Trophoblast cell (in vitro differentiated cells and primary cell): ENCODE measurements around the gene MVD.

Experiments
- DNase-seq, 2 donors: peaks; one replicate each; pipeline ENCODE4 v3.0.0-alpha.2; 2016
- H2AFZ ChIP-seq: 2 replicates; pipeline ENCODE4 v1.6.1; 2013; ENCODE audit warnings: low read length, moderate library complexity, mild to moderate bottlenecking; ENCODE audit not compliant: insufficient read depth, poor library complexity
- H2AK5ac ChIP-seq: 2 replicates; pipeline ENCODE4 v1.6.1; 2013; ENCODE audit warnings: mild to moderate bottlenecking, low read length
- H2BK120ac ChIP-seq: 2 replicates; pipeline ENCODE4 v1.6.1; 2013; ENCODE audit warnings: low read length, mild to moderate bottlenecking, moderate library complexity; ENCODE audit not compliant: insufficient read depth, poor library complexity
- H2BK12ac ChIP-seq: 2 replicates; pipeline ENCODE4 v1.6.1; 2013; ENCODE audit warnings: mild to moderate bottlenecking, low read length, moderate library complexity
- H2BK5ac ChIP-seq: 2 replicates; pipeline ENCODE4 v1.6.1; 2013; ENCODE audit warnings: low read length, low read depth, moderate library complexity, mild to moderate bottlenecking; ENCODE audit not compliant: poor library complexity
- H3K14ac ChIP-seq: 2 replicates; pipeline ENCODE4 v1.6.1; 2013; ENCODE audit warnings: mild to moderate bottlenecking, low read length
- H3K18ac ChIP-seq: 2 replicates; pipeline ENCODE4 v1.6.1; 2013; ENCODE audit warnings: mild to moderate bottlenecking, low read length
- H3K23ac ChIP-seq: 2 replicates; pipeline ENCODE4 v1.6.1; 2013; ENCODE audit warnings: low read length
- H3K27ac ChIP-seq: 2 replicates; pipeline ENCODE4 v1.5.1; 2013; ENCODE audit warnings: low read depth, mild to moderate bottlenecking, inconsistent platforms, low read length, moderate library complexity
- H3K27me3 ChIP-seq: 2 replicates; pipeline ENCODE4 v1.6.1; 2013; ENCODE audit warnings: inconsistent platforms, mild to moderate bottlenecking, low read length, moderate library complexity; ENCODE audit not compliant: insufficient read depth
- H3K36me3 ChIP-seq, 2 experiments: 1 replicate in 1 of 2; 2 replicates in 1 of 2; pipeline ENCODE4 v1.6.1; 2013; ENCODE audit warnings: low read length in 2 of 2, mild to moderate bottlenecking in 2 of 2, moderate library complexity in 1 of 2; ENCODE audit not compliant: insufficient read depth in 2 of 2, control insufficient read depth in 1 of 2
- H3K4ac ChIP-seq: 2 replicates; pipeline ENCODE4 v1.6.1; 2013; ENCODE audit warnings: low read depth, mild to moderate bottlenecking, low read length, moderate library complexity
- H3K4me1 ChIP-seq, 2 experiments: 1 replicate in 1 of 2; 2 replicates in 1 of 2; pipeline ENCODE4 v1.6.1; 2013; ENCODE audit warnings: low read length in 2 of 2, mild to moderate bottlenecking in 2 of 2, moderate library complexity in 1 of 2; ENCODE audit not compliant: insufficient read depth in 2 of 2, control insufficient read depth in 1 of 2
- H3K4me2 ChIP-seq: 2 replicates; pipeline ENCODE4 v1.6.1; 2013; ENCODE audit warnings: inconsistent platforms, mild to moderate bottlenecking, low read length, moderate library complexity
- H3K4me3 ChIP-seq: 2 replicates; pipeline ENCODE4 v1.5.1; 2013; ENCODE audit warnings: mild to moderate bottlenecking, low read depth, low read length, inconsistent platforms
- H3K79me1 ChIP-seq: one replicate; pipeline ENCODE4 v1.6.1; 2013; ENCODE audit warnings: low read length
- H3K79me2 ChIP-seq: 2 replicates; pipeline ENCODE4 v1.6.1; 2013; ENCODE audit warnings: low read length, mild to moderate bottlenecking; ENCODE audit not compliant: control insufficient read depth, insufficient read depth, poor library complexity
- H3K9ac ChIP-seq: 2 replicates; pipeline ENCODE4 v1.6.1; 2013; ENCODE audit warnings: mild to moderate bottlenecking, low read length
- H3K9me3 ChIP-seq: 2 replicates; pipeline ENCODE4 v1.6.1; 2013; ENCODE audit warnings: low read depth, mild to moderate bottlenecking, control low read depth, inconsistent platforms, low read length; ENCODE audit not compliant: insufficient read depth
- H4K12ac ChIP-seq: 2 replicates; pipeline ENCODE4 v1.6.1; 2013; ENCODE audit warnings: low read depth, mild to moderate bottlenecking, low read length, moderate library complexity
- H4K8ac ChIP-seq: 2 replicates; pipeline ENCODE4 v1.6.1; 2013; ENCODE audit warnings: low read depth, mild to moderate bottlenecking, low read length, moderate library complexity
- H4K91ac ChIP-seq: one replicate; pipeline ENCODE4 v1.6.1; 2013; ENCODE audit warnings: low read depth, mild to moderate bottlenecking, low read length, moderate library complexity
- WGBS: extraction: QIAGEN DNeasy Blood & Tissue Kit; methylation state at CpG from one replicate; pipeline ENCODE4 v1.1.7; 2013; ENCODE audit warnings: missing lambda C conversion rate; ENCODE audit not compliant: insufficient read length, insufficient coverage; ENCODE audit errors: extremely low coverage; 5-methylcytosine and 5-hydroxymethylcytosine counted together

The MVD gene

GRCh38 chr16:88649924-88650748 lies 12.8 kb downstream of the MVD start:
- Histone ChIP-seq H3K18ac (peak overlapping the region; percentile 97), H3K14ac (peak overlapping the region; percentile 95), H2AFZ (peak overlapping the region; percentile 64), H3K9me3 (peaks cover 4% of the 10 kb centered on the region), H2AK5ac (peak overlapping the region; percentile 79), H3K4me2 (peak overlapping the region; percentile 82), H3K9ac (peak overlapping the region; percentile 82), H3K4me1 (peaks cover 16 to 18% of the 10 kb centered on the region in 2 experiments), H3K4ac (peak overlapping the region; percentile 83), H2BK120ac (peak overlapping the region; percentile 61), H3K27ac (peak overlapping the region; percentile 54), H3K79me1 (peaks cover 10% of the 10 kb centered on the region), H3K4me3 (peak overlapping the region; percentile 82), H3K79me2 (peaks cover 11% of the 10 kb centered on the region), H4K8ac (peak overlapping the region; percentile 70), H3K36me3 (peaks cover 53 to 54% of the 10 kb centered on the region in 2 experiments), H2BK5ac (peak overlapping the region; percentile 64), H3K27me3 (no peaks in the 10 kb centered on the region), H4K91ac (peak overlapping the region; percentile 86), H4K12ac (peak overlapping the region; percentile 84), H3K23ac (no peak overlapping the region), H2BK12ac (no peak overlapping the region)
- peak in 1 of 2 donors; percentile 22 for DNase-seq
- no CpG with 5 or more reads among the region's 37 CpGs for WGBS

DNA sequence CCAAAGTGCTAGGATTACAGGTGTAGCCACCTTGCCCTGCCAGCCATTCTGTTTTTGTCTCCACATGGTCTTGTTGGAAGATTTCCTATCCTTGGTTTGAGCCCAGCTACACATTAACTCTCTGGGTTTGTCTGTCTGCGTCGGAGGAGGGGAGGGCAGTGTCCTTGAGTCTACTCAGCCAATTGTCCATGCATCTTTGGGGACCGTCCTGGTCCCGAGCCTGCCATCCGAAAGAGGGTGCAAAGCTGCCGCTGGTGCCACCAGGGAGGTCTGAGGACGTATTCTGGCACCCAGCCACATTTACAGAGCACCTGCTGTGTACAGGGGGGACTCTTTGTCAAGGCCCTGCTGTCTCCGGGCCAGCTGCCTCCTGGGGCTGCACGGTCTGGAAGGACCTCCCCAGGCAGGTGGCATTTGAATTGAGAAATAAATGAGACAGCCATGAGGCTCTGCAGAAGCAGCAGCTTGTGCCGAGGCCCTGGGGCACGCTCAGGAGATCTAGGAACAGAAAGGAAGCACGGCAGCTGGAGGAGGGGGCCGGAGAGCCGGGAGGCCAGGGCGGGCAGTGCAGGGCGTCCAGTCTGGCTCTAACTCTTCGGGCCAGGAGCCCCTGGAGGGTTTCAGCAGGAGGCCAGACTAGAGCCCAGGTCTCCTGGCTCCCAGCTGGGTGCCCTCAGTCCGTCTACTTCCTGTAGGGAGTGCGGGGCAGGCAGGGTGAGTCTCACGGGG lies 13.5 kb downstream of the MVD start:
- Histone ChIP-seq H2BK12ac (no peak overlapping the region), H3K79me1 (peaks cover 10% of the 10 kb centered on the region), H2AK5ac (no peak overlapping the region), H3K4me1 (peaks cover 16 to 18% of the 10 kb centered on the region in 2 experiments), H2BK120ac (no peak overlapping the region), H2BK5ac (no peak overlapping the region), H3K4me2 (peak overlapping the region; percentile 82), H2AFZ (no peak overlapping the region), H3K27ac (no peak overlapping the region), H4K8ac (no peak overlapping the region), H3K4ac (peak overlapping the region; percentile 22), H3K9me3 (no peaks in the 10 kb centered on the region), H4K12ac (no peak overlapping the region), H3K27me3 (no peaks in the 10 kb centered on the region), H3K9ac (no peak overlapping the region), H3K4me3 (no peak overlapping the region), H3K14ac (peak overlapping the region; percentile 10), H3K36me3 (peaks cover 48 to 49% of the 10 kb centered on the region in 2 experiments), H3K18ac (peak overlapping the region; percentile 22), H3K79me2 (peaks cover 11% of the 10 kb centered on the region), H3K23ac (no peak overlapping the region), H4K91ac (peak overlapping the region; percentile 86)
- no peak for DNase-seq
- WGBS: no CpG with 5 or more reads among the region's 20 CpGs

- Histone ChIP-seq H3K36me3 (peaks cover 38 to 43% of the 10 kb centered on the region in 2 experiments), H2BK12ac (no peak overlapping the region), H4K8ac (no peak overlapping the region), H3K4me2 (no peak overlapping the region), H2BK5ac (no peak overlapping the region), H3K27ac (no peak overlapping the region), H2AK5ac (no peak overlapping the region), H3K9ac (no peak overlapping the region), H2BK120ac (no peak overlapping the region), H2AFZ (no peak overlapping the region), H3K4ac (no peak overlapping the region), H4K12ac (no peak overlapping the region), H3K4me1 (peaks cover 16 to 18% of the 10 kb centered on the region in 2 experiments), H3K14ac (no peak overlapping the region), H3K79me1 (peaks cover 10% of the 10 kb centered on the region), H4K91ac (no peak overlapping the region), H3K4me3 (no peak overlapping the region), H3K9me3 (no peaks in the 10 kb centered on the region), H3K18ac (no peak overlapping the region), H3K27me3 (no peaks in the 10 kb centered on the region), H3K79me2 (peaks cover 11% of the 10 kb centered on the region), H3K23ac (no peak overlapping the region)
- no CpG with 5 or more reads among the region's 22 CpGs for WGBS
- DNase-seq: no peak
Observed at GRCh38 chr16:88647178-88648070, 15.5 kb downstream of the MVD start.
